Stimulated activated CD8-positive, alpha-beta memory T cell treated with anti-CD3 and anti-CD28 coated beads, Interleukin-4, amount 100 ng/mL, for 48 hours (primary cell): ENCODE measurements around the gene IL12RB1.

Experiments
- DNase-seq: peaks from one replicate; pipeline ENCODE4 v3.0.0-alpha.2; 2020

The IL12RB1 gene

DNA sequence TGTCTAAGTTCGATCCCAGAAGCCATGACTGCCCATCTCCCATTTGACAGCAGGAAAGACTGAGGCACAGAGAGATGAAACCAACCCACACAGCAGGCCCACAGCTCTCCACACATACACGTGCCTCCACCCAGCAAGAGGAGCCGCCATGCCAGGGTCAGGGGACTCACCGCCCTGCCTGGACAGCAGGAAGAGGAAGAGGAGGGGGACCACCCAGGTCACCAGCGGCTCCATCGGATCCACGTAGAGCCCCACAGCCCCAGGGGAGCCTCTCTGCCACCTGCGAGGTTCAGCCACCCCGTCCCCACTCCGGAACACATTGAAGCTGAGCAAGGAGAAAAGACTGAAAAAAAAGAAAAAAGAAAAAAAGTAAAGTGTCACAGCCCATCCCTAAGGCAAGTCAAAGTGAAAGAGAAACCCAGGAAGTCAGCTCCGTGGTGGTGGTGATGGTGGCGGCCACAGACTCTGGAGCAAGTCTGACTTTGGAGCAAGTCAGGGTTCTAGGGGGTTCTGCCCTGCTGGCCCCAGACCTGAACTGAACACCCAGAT lies at the start of gene IL12RB1:
Gene IL12RB1 (minus strand): TSS at position 345 of the 549 bp plus-strand sequence. CDS start 111 bp downstream, at position 234.
- peak; percentile 70 for DNase-seq

GRCh38 chr19:18135712-18136584 lies 49.2 kb upstream of the IL12RB1 start:
- DNase-seq = no peak

DNA sequence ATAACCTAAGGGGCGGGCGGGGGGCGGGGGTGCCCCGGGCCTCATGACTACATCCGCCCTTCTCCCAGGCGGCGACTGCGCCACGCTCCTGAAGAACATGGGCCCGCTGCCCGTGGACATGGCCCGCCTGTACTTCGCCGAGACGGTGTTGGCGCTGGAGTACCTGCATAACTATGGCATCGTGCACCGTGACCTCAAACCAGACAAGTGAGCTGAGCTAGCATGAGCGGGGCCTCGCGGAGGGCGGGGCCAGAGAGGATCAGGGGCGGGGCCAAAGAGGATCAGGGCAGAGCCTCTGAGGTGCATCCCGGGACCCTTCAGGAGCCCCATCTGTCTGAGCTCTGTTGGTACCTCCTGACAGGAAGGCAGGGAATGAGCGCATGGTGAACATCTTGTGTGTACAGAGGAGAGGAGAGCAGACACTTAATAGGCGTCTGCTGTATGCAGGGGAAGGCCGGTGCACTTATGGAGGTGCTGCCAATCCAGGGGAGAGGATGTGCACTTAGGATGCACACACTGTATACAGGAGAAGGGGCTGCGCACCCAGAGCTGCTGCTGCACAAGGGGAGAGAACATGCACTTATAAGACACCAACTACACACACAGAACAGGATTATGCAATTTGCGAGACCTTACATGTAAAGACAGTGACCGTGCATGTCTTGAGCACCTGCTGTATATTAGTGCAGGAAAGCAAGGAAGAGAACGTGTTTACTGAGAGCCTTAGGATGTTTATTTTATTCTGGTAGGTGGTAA lies 45.3 kb upstream of the IL12RB1 start:
- DNase-seq = peak; percentile 46

DNA sequence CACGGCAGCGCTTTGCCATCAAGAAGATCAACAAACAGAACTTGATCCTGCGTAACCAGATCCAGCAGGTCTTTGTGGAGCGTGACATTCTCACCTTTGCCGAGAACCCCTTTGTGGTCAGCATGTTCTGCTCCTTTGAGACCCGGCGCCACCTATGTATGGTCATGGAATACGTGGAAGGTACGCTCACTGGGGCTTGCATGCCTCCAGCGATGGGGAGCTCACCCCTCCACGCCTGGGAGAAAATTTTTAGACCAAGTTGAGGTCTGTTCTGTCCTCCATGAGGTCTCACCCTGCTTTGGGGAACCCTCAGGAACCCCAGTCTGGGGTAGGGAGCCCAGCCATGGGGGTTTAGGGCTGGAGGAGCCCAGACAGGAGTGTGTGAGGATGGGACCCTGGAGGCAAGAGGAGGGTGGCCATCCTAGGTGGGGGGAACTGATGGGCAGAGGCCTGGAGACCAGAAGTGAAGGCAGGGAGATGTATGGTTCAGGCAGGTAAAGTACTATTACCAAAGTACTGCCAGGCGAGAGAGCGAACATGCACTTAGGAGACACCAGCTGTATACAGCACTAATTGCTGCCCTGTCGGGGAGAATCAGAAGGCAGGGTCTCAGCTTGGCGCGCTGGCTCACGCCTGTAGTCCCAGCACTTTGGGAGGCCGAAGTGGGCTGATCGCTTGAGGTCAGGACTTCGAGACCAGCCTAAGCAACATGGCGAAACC lies 43.9 kb upstream of the IL12RB1 start:
- no peak for DNase-seq

GRCh38 chr19:18128805-18129204 lies 42.1 kb upstream of the IL12RB1 start:
- DNase-seq = no peak

- peak; percentile 30 for DNase-seq
These were observed 41.3 kb upstream of the IL12RB1 start for GRCh38 chr19:18128044-18128443.

DNA sequence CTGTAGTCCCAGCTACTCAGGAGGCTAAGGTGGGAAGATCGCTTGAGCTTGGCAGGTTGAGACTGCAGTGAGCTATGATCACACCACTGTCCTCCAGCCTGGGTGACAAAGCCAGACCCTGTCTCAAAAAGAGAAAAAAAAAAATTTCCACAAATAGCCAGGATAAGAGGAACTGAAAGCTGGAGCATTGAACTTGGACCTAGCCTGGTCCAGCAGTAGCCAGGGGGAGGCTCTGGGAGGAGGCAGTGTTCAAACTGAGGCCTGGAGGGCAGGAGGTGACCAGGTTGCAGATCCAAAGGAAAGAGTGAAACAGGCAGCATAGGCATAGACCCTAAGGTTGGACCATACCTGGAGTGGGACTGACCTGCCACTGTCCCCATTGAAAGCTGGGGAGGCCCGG lies 39.4 kb upstream of the IL12RB1 start:
- DNase-seq = no peak

DNA sequence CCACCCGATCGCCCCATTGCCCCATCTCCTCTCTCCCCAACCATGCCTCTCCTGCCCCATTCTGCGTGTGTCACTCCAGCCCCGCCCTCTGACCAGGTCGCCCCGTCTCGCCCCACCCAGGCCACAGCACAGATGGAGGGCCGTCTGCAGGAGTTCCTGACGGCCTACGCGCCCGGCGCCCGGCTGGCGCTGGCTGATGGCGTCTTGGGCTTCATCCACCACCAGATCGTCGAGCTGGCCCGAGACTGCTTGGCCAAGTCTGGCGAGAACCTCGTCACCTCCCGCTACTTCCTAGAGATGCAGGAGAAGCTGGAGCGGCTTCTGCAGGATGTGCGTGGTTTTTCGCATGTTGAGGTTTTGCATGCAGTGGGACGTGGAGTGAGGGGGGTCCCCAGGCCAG lies 37.1 kb upstream of the IL12RB1 start:
- no peak for DNase-seq

DNA sequence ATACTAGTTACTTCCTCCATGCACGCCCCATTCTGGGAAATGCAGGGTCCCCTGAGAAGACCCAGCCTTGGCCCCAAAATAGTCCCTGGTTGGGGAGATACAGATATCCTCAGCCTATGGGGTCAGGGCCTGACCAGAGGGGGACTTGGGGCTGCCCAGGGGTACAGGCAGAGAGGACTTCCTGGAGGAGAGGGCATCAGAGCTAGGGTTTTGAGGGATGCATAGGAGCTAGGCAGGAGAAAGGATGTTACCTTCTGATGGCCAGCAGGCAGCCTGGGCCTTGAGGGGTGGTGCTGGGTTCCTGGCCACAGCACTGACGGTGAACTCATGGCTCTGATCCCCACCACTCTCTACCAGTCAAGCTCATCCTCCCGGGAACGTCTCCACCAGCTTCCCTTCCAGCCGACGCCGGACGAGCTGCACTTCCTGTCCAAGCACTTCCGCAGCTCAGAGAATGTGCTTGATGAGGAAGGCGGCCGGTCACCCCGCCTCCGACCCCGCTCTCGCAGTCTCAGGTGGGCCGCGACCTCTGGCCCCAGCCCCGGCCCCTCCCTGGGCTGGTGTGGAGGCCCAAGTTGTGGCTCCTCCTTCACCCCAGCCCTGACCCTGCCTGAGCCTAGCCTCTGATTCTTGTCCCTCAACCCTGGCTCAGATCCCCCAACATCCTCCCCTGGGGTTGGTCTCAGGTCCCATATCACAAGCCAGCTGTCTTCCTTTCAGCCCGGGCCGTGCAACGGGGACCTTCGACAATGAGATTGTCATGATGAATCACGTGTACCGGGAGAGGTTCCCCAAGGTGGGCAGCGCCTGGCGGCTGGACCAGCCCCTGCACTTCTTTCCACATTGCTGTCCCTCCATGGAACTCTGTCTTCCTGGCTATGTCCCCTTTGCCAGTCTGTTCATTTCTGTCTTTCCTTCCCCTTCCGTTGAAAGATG lies 36.4 kb upstream of the IL12RB1 start:
- DNase-seq = no peak

DNA sequence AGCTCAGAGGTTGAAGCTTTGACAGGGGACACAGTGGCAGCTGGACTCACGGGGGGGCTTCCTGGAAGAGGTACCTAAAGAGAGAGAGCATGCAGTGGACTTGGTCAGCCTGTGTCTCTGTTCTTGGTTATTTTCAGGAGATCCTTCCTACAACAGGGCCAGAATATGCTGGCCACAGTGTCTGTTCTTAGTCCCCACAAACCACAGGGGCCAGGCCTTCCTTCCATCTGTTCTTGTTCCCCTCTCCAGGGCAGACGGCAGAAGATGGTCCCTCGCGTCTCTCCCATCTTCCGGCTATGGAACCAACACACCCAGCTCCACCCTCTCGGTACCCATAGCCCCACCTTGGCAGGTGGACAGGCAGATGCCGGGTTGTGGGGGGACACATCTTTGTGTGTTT lies 35.7 kb upstream of the IL12RB1 start:
- DNase-seq = no peak

- DNase-seq = no peak
These were observed 34.4 kb upstream of the IL12RB1 start for GRCh38 chr19:18121166-18121565.

DNA sequence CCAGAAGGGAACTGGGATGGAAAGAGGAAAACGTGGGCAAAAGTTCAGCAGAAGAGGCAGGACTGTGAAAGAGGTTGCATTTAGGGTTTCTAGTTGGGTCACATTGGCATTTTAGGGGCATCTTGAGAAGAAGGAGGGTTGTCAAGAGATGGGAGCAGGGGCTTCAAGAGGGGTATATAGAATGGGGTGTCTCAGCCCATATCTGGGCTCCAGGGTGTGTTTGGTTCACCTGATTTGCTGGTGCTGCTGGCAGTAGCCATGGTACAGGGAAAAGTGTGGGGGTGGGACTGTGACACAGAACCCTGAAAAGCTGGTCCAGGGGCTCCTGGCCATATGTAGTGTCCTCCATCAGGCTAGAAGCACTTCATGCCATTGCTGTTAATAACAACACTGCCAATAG lies 33.4 kb upstream of the IL12RB1 start:
- no peak for DNase-seq

GRCh38 chr19:18119717-18120105 lies 33.0 kb upstream of the IL12RB1 start:
- DNase-seq = peak; percentile 73

DNA sequence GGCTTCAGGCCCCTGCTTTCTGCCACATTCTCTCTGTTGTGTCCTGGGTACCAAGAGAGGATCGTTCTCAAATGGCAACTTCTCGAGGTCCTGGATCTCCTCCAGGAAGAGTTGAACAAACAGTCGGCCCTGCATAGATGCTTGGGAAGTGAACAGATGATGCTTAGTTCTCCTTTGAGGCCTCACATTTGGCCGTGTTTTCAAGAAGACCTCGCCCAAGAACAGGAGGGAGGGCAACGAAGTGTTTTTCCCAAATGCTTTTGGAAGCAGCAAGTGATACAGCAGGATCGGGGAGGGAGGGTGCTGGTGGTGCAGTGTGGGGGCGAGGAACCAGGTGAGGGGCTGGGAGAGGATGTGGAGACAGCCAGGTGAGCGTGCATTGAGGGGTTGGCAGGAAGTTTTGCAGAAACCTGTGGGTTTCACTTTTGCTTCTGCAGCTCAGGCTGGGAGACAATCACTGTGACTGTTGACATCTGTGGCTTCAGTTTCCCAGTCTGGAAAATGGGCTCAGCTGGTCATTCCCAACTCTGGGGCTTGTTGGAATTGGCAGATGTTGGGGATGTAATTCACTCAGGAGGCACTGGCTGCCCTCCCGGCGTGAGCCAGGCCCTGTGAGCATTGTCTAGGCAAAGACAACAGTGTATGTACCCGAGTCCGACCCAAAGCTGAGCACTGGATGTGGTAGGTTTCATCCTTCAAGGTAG lies 32.4 kb upstream of the IL12RB1 start:
- DNase-seq = peak; percentile 56

DNA sequence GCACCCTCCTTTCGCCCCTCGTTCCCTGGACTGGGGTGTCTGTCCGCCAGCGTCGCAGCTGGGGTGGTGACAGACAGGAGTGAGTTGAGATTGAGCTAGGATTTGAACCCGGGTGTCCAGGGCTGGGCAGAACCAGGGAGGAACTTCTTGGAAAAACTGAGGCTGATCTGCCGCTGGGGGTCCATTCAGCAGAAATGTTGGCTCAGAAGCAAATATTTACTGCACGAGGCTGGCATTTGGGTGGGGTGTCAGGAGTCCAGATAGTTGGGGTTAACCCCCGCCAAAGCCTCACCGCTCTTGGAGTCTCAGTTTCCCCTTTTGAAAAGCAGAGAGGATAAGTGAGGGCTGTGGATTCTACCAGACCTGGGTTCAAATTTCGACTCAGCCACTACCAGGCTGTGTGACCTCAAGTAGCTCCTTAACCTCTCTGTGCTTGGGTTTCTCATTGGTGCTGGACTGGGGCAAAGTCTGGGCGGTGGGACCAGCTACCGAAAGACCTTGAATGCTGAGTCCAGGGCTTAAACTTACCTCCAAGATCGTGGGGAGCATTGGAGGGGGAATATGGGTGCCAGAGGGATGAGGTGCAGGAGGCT lies 31.8 kb upstream of the IL12RB1 start:
- DNase-seq = no peak

DNA sequence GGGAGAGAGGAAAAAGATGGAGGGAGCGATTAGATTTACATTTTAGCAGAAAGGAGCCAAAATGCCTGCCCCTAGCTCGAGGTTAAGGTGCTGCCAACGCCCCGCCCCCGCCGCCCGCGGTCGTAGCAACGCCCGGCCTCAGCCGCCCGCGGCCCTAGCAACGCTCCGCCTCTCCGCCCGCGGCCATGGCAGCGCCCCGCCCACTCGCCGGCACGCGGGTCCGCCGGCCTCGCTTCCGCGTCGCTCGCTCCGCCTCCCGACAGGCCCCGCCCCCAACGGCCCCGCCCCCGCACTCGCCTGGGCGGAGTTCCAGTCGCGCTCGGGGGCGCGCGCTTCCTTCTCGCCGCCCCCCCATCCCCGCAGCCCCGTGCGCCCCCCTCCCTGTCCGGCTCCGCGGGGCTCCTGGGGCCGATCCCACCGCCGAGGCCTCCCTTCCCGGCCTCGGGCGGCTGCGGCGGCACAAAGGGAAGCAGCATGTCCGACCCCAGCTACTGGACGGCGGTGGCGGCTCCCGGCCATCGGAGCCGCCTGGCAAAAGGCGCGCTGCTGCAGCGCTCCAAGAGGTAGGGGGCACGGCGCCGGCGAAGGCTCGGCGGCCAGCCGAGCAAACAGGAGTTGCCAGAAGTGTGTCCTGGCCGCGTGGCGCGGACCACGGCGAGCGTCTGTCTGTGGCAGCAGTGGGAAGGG lies 31.1 kb upstream of the IL12RB1 start:
- DNase-seq = peak; percentile 97

GRCh38 chr19:18117364-18117691 lies 30.6 kb upstream of the IL12RB1 start:
- no peak for DNase-seq

GRCh38 chr19:18114483-18114882 lies 27.7 kb upstream of the IL12RB1 start:
- DNase-seq = no peak

- DNase-seq = no peak
These were observed 27.1 kb upstream of the IL12RB1 start for GRCh38 chr19:18113827-18114226.

DNA sequence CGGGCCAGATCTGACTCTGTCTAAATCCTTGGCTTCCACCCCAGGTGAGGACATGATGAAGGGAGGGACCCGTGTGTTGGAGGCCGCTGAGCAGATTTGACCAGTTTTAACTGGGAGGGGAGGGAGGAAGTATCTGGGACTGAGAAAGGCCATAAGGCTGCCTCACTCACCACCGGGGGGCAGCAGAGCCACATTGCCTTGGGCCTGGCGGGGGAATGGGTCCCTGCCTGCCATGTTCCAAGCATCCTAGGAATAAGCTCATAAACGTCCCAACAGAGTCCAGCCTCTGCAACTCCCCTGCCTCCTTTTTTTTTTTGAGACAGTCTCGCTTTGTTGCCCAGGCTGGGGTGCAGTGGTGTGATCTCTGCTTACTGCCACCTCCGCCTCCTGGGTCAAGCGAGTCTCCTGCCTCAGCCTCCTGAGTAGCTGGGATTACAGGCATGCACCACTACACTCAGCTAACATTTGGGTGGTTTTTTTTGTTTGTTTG lies 26.3 kb upstream of the IL12RB1 start:
- DNase-seq = peak; percentile 90
